GM23248 (cell line): ENCODE results near the gene PDE6H. TPM values are rescaled to one million over a fixed set of nuclear protein-coding genes. Genes with fewer than 3 reads are reported as not detected.

Experiments
- DNase-seq: peaks from one replicate; pipeline ENCODE4 v3.0.0-alpha.2; 2015
- H2AFZ ChIP-seq: fragments of 200-600 bp; sonication (generic); 2 replicates; pipeline ENCODE4 v1.6.1; 2016; ENCODE audit warnings: antibody characterized with exemption
- H3F3A ChIP-seq: fragments of 200-600 bp; sonication (generic); 2 replicates; pipeline ENCODE4 v1.6.1; 2016; ENCODE audit warnings: mild to moderate bottlenecking, antibody characterized with exemption, mixed run types; ENCODE audit not compliant: insufficient read depth
- H3K27ac ChIP-seq: fragments of 200-600 bp; sonication (generic); 2 replicates; pipeline ENCODE4 v1.5.1; 2016; ENCODE audit warnings: mild to moderate bottlenecking
- H3K27me3 ChIP-seq: fragments of 200-600 bp; sonication (generic); replicated peaks from 2 replicates; pipeline ENCODE4 v1.6.1; 2016; ENCODE audit warnings: mild to moderate bottlenecking; ENCODE audit not compliant: insufficient read depth
- H3K36me3 ChIP-seq: fragments of 200-600 bp; sonication (generic); 2 replicates; pipeline ENCODE4 v1.6.1; 2016; ENCODE audit warnings: low read depth, mild to moderate bottlenecking
- H3K4me1 ChIP-seq: fragments of 200-600 bp; sonication (generic); 2 replicates; pipeline ENCODE4 v1.6.1; 2016; ENCODE audit warnings: mild to moderate bottlenecking; ENCODE audit not compliant: insufficient read depth
- H3K4me2 ChIP-seq: fragments of 200-600 bp; sonication (generic); one replicate; pipeline ENCODE4 v1.6.1; 2016; ENCODE audit warnings: mild to moderate bottlenecking; ENCODE audit not compliant: unreplicated experiment
- H3K4me3 ChIP-seq: fragments of 200-600 bp; sonication (generic); 2 replicates; pipeline ENCODE4 v1.5.1; 2016; ENCODE audit warnings: mild to moderate bottlenecking
- H3K79me2 ChIP-seq: fragments of 200-600 bp; sonication (generic); 2 replicates; pipeline ENCODE4 v1.6.1; 2016; ENCODE audit warnings: mild to moderate bottlenecking; ENCODE audit not compliant: insufficient read depth
- H3K9ac ChIP-seq: fragments of 200-600 bp; sonication (generic); 2 replicates; pipeline ENCODE4 v1.6.1; 2016; ENCODE audit warnings: mild to moderate bottlenecking
- H3K9me2 ChIP-seq: fragments of 200-600 bp; sonication (generic); 2 replicates; pipeline ENCODE4 v1.6.1; 2016; ENCODE audit warnings: mixed run types, mild to moderate bottlenecking, moderate library complexity; ENCODE audit not compliant: insufficient read depth
- H3K9me3 ChIP-seq: fragments of 200-600 bp; sonication (generic); one replicate; pipeline ENCODE4 v1.6.1; 2017; ENCODE audit warnings: low read depth
- H4K20me1 ChIP-seq: fragments of 200-600 bp; sonication (generic); 2 replicates; pipeline ENCODE4 v1.6.0; 2016; ENCODE audit not compliant: insufficient read depth
- EZH2 ChIP-seq: fragments of 200-600 bp; sonication (generic); IDR thresholded peaks from 2 replicates; pipeline ENCODE4 v1.6.1; 2018; ENCODE audit warnings: antibody characterized with exemption, mild to moderate bottlenecking; ENCODE audit not compliant: insufficient read depth, poor library complexity, severe bottlenecking
- EZH2phosphoT487 ChIP-seq: fragments of 200-600 bp; sonication (generic); IDR thresholded peaks from 2 replicates; pipeline ENCODE4 v1.6.1; 2018; ENCODE audit warnings: antibody characterized with exemption, moderate library complexity, mild to moderate bottlenecking, low read depth; ENCODE audit not compliant: insufficient read depth
- WGBS, 2 experiments: methylation state at CpG; one replicate each; pipeline ENCODE4 v1.1.6; 2015 to 2017; ENCODE audit warnings: low lambda C conversion rate in 2 of 2, low coverage in 1 of 2; ENCODE audit errors: missing lambda C conversion rate in 2 of 2; 5-methylcytosine and 5-hydroxymethylcytosine counted together
- in situ Hi-C: fragments of 300-500 bp; cut with MboI; formaldehyde crosslinking; loops from 2 replicates; pipeline ENCODE4 v1.15.0; 2020
- polyA plus RNA-seq: library from polyadenylated mRNA; unstranded; fragments of >200 nt; fragmentation: Nextera tagmentation; extraction: Ambion mirVana; gene quantifications from 2 replicates; pipeline ENCODE4 v1.2.1, GENCODE V29; 2016
- total RNA-seq: library from RNA; depleted of rRNA; stranded (reverse); fragments of >200 nt; shearing (Covaris generic); gene quantifications from 2 replicates; pipeline ENCODE4 v1.2.3, GENCODE V29; 2014

PDE6H gene
- total and polyA plus RNA-seq, 2 experiments from 2014 or later: not detected

DNA sequence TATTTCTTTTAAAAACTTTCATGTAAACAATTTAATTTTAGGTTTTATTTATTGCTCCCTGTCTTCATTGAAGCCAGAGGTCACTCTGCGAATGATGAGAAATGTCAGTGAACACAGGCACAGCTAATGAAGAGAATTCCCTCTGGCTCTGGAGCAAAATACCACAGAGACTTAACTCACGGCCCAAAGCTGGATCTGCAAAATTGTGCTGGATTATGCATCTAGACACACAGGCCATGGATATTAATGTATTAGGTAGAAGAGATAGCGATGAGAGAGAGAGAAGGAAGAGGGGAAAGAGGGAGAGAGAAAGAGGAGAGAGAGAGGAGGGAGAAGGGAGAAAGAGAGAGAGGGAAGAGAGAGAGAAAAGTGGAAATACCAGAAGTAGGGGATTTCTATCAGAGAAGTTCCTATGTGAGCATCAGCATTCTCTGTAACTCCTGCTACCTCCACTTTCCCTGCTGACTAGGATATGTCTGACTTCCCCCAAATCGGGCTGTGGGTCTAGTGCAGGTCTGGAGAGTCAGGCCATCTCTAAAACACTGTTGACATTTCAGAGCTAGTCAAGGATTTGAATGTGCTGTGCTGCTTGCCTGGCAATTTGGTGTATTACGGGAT lies 15.2 kb upstream of the PDE6H start:
- no peak overlapping the region for H3K4me3 ChIP-seq
- peaks cover 1% of the 10 kb centered on the region for H3K4me1 ChIP-seq

DNA sequence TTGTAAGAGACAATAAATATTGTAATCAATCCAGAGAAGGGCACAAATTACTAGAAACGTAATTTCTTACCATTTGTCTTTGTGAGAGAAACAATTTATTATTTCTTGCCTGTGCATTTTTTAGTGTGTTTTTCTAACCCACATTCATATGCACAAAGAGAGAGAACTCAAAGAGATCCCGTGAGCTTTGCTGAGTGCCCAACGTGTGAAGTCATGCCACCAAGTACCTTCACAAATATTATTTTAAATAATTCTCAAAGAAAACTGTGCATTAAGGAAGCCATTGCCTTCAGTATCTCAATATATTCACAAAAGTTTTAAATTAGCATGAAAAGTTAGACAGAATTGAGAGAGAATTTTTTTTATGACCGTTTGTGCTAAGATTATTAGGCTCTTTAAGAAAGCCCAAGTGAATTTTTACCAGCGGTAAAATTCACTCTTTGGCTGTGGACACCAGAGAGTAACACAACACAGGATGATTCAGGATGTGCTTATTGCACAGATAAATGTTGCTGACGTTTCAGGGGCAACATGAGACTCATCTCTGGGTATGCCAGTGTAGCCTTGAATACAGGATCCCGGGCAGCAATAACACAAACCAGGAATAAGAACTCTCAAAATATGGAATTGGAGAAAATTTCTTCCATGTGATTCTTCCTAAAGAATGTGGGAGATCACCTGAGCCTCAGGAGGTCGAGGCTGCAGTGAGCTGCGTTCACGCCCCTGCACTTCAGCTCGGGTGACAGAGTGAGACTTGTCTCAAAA lies 14.3 kb upstream of the PDE6H start:
- Histone ChIP-seq H3K79me2 (no peaks in the 10 kb centered on the region), H3K27ac (no peak overlapping the region), H3K4me2 (no peak overlapping the region), H3K4me1 (no peaks in the 10 kb centered on the region; the same call in 1 of the 2 replicates), H3K36me3 (no peaks in the 10 kb centered on the region), H4K20me1 (no peaks in the 10 kb centered on the region), H3F3A (no peaks in the 10 kb centered on the region), H2AFZ (no peak overlapping the region), H3K27me3 (no peaks in the 10 kb centered on the region), H3K9ac (no peak overlapping the region), H3K9me3 (no peaks in the 10 kb centered on the region), H3K4me3 (no peak overlapping the region), H3K9me2 (no peaks in the 10 kb centered on the region)
- no peak for DNase-seq
- WGBS, 2 experiments: 82 to 90% methylated on average over 11 of the region's 11 CpGs
- in situ Hi-C loops: no loop called here
- TF ChIP-seq EZH2 (no peak), EZH2phosphoT487 (no peak)

More for the DNA sequence above, 15.2 kb upstream of the PDE6H start:
- Histone ChIP-seq H3K79me2 (no peaks in the 10 kb centered on the region), H3K9me2 (no peaks in the 10 kb centered on the region), H3K36me3 (no peaks in the 10 kb centered on the region), H3F3A (0 out of 2 replicates have a peak, but pooled peaks cover 5% of the 10 kb centered on the region), H2AFZ (no peak overlapping the region), H3K4me2 (no peak overlapping the region), H4K20me1 (no peaks in the 10 kb centered on the region), H3K9ac (no peak overlapping the region), H3K27ac (no peak overlapping the region), H3K9me3 (no peaks in the 10 kb centered on the region), H3K27me3 (no peaks in the 10 kb centered on the region)
- DNase-seq: no peak
- TF ChIP-seq EZH2phosphoT487: no peak
- no peak for TF ChIP-seq EZH2
- in situ Hi-C loops: no loop called here
- WGBS, 2 experiments: 78 to 80% methylated on average over 5 of the region's 5 CpGs

DNA sequence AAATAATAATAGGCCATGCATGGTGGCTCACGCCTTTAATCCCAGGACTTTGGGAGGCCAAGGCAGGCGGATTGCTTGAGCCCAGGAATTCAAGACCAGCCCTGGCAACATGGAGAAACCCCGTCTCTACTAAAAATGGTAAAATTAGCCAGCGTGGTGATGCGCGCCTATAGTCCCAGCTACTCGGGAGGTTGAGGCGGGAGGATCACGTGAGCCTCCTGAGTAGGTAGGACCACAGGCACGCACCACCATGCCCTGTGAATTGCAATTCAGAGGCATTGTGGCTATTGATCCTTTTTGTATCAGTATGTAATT lies 13.8 kb upstream of the PDE6H start:
- Histone ChIP-seq H4K20me1 (no peaks in the 10 kb centered on the region), H3K27me3 (no peaks in the 10 kb centered on the region), H3K4me3 (no peak overlapping the region), H2AFZ (no peak overlapping the region), H3K27ac (no peak overlapping the region), H3K4me2 (no peak overlapping the region), H3K4me1 (no peaks in the 10 kb centered on the region; the same call in 1 of the 2 replicates), H3K9me3 (no peaks in the 10 kb centered on the region), H3K9ac (no peak overlapping the region), H3K36me3 (no peaks in the 10 kb centered on the region), H3K79me2 (no peaks in the 10 kb centered on the region), H3K9me2 (no peaks in the 10 kb centered on the region), H3F3A (no peaks in the 10 kb centered on the region)
- no peak for DNase-seq
- in situ Hi-C loops: no loop called here
- TF ChIP-seq EZH2phosphoT487: no peak
- TF ChIP-seq EZH2: no peak
- 95% methylated on average over 10 of the region's 10 CpGs for WGBS, 2 experiments

DNA sequence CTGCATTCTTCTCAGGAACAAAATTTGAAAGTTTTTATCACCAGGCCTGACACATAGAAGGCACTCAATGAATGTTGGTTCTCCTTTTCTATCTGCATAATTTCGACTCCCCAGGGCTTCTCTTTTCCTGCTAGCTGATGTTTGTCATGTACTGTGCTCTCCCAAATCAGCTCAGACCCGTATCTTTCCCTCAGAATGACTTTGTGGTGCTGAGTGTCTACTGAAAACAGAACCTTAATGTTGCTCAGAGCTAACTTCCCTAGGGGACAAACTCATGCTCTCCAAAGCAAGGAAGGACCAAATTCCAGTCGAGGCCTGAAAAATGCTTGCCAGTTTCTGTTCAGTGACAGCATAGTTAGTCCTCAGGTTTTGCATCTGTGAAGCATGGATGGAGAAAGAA lies 13.4 kb upstream of the PDE6H start:
- Histone ChIP-seq H4K20me1 (no peaks in the 10 kb centered on the region), H3K9ac (no peak overlapping the region), H3K27me3 (no peaks in the 10 kb centered on the region), H2AFZ (no peak overlapping the region), H3K4me3 (no peak overlapping the region), H3K79me2 (no peaks in the 10 kb centered on the region), H3K36me3 (no peaks in the 10 kb centered on the region), H3K9me3 (no peaks in the 10 kb centered on the region), H3K9me2 (no peaks in the 10 kb centered on the region), H3K27ac (no peak overlapping the region), H3K4me2 (no peak overlapping the region), H3K4me1 (no peaks in the 10 kb centered on the region; the same call in 1 of the 2 replicates), H3F3A (no peaks in the 10 kb centered on the region)
- WGBS, 2 experiments: 71 to 74% methylated on average over 3 of the region's 3 CpGs
- TF ChIP-seq EZH2 (no peak), EZH2phosphoT487 (no peak)
- DNase-seq: no peak
- in situ Hi-C loops: no loop called here
